Gastroesophageal sphincter (tissue), 4 donors: Measurements from ENCODE around the gene SERBP1. TPM values are rescaled to one million over a fixed set of nuclear protein-coding genes. Genes with fewer than 3 reads are reported as not detected.

Source experiments
- ATAC-seq: fragments of 150-250 bp; one replicate; pipeline ENCODE4 v1.9.1; 2016; ENCODE audit warnings: mild to moderate bottlenecking, moderate library complexity
- H3K27ac ChIP-seq, 4 donors: fragments of 200-600 bp; sonication (generic) in 3 of 4; 1 replicate in 3 of 4; 2 replicates in 1 of 4; pipeline ENCODE4 v1.5.1; 2016 to 2019
- H3K27me3 ChIP-seq: fragments of 200-600 bp; sonication (generic); one replicate; pipeline ENCODE4 v1.5.1; 2019
- H3K36me3 ChIP-seq, 2 donors: fragments of 200-600 bp; sonication (generic); one replicate each; pipeline ENCODE4 v1.5.1; 2019; ENCODE audit warnings: control low read depth in 1 of 2
- H3K4me1 ChIP-seq, 3 donors: fragments of 200-600 bp; sonication (generic); 1 replicate in 2 of 3; 2 replicates in 1 of 3; pipeline ENCODE4 v1.5.1; 2016 to 2019; ENCODE audit warnings: control low read depth in 2 of 3
- H3K4me3 ChIP-seq, 2 donors: fragments of 200-600 bp; sonication (generic); one replicate each; pipeline ENCODE4 v1.5.1; 2019; ENCODE audit warnings: mild to moderate bottlenecking in 1 of 2, moderate library complexity in 1 of 2
- H3K9me3 ChIP-seq, 3 donors: fragments of 200-600 bp; sonication (generic); one replicate each; pipeline ENCODE4 v1.5.1; 2017 to 2019; ENCODE audit warnings: control low read depth in 2 of 3
- CTCF ChIP-seq, 4 experiments: fragments of 200-600 bp in 2 of 4; fragments of 450-650 bp in 2 of 4; sonication (generic) in 1 of 4; IDR thresholded peaks; one replicate each; pipeline ENCODE4 v1.5.1; 2017 to 2019; ENCODE audit warnings: antibody characterized with exemption in 4 of 4, mild to moderate bottlenecking in 2 of 4, moderate library complexity in 2 of 4
- EP300 ChIP-seq: sonication (generic); formaldehyde crosslinking; IDR thresholded peaks from one replicate; pipeline ENCODE4 v1.6.1; 2017; ENCODE audit warnings: antibody characterized with exemption, mild to moderate bottlenecking
- POLR2A ChIP-seq, 2 donors: fragments of 450-650 bp; IDR thresholded peaks; one replicate each; pipeline ENCODE4 v1.6.1; 2017; ENCODE audit warnings: antibody characterized with exemption in 2 of 2, mild to moderate bottlenecking in 2 of 2, moderate library complexity in 1 of 2
- POLR2AphosphoS5 ChIP-seq: sonication (generic); formaldehyde crosslinking; IDR thresholded peaks from one replicate; pipeline ENCODE4 v1.6.1; 2017; ENCODE audit warnings: antibody characterized with exemption
- WGBS, 2 donors: methylation state at CpG; one replicate each; pipeline ENCODE4 v1.1.5; 2018; ENCODE audit warnings: low coverage in 1 of 2; 5-methylcytosine and 5-hydroxymethylcytosine counted together
- total RNA-seq, 4 donors: library from RNA; depleted of rRNA; stranded (reverse); fragments of >200 nt; gene quantifications; one replicate each; pipeline ENCODE4 v1.1.0, GENCODE V29; 2016

SERBP1 gene
- total RNA-seq = 100 to 1,000 TPM; 254 to 263 (median 258) TPM

- Histone ChIP-seq H3K4me1 (peaks cover 0 to 60% (median 9%) of the 10 kb centered on the region in 3 donors), H3K27ac (peak within 1 kb of the TSS; percentile 68 to 93 (median 92)), H3K36me3 (peaks cover 0 to 6% of the 10 kb centered on the region in 2 donors), H3K9me3 (no peaks in the 10 kb centered on the region), H3K4me3 (peak within 1 kb of the TSS; percentile 77), H3K27me3 (no peaks in the 10 kb centered on the region)
- WGBS, 2 donors = 0% methylated on average over 4 to 9 of the region's 62 CpGs
- peak; percentile 98 for ATAC-seq
- TF ChIP-seq CTCF (IDR thresholded peaks at IDR 0.05) (peak in 1 of 4 experiments; percentile 6), POLR2A (IDR thresholded peaks at IDR 0.05) (peak in 1 of 2 donors; percentile 30), EP300 (no peak), POLR2AphosphoS5 (peak; percentile 72)
Measured at GRCh38 chr1:67430358-67431155, at the start of gene SERBP1. SERBP1 (minus strand) TSS chr1:67430402; CDS start chr1:67430300, 102 bp downstream.

DNA sequence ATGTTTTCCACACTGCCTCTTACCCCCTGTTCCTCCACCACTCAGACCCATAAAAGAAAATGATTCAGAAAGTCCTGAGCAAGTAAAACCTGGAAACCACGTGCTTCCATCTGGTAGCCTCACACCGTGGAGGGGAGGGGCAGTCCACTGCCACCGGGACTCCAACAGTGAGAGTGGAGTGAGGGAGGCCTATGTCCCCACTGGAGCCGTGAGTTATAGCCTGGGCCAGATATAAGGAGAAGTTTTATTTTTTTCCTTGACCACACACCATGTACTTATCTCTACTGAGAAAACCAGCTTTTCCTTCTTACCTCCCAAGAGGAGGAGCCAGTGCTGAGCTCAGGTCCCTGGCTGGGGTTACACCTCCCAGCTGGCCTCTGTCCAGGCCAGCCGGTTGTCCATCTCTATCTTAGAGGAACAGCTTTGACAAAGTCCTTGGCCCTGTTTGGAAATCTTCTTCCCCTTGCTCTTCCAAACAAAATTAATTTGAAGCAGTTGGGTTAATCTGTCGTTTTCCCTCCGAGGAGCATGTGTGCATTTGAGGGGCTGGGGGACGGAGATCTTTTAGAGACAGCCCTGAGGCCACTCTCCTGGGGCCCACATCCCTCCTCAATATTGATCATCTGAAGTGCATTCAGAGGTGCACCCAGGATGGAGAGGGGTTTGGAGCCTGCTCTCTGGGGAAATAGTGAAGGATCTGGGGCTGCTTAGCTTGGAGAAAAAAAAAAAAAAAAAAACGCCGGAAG is 49.1 kb upstream of the SERBP1 start:
- Histone ChIP-seq H3K27ac (no peak overlapping the region), H3K4me1 (peaks cover 0 to 9% (median 0%) of the 10 kb centered on the region in 3 donors), H3K4me3 (no peak overlapping the region), H3K36me3 (no peaks in the 10 kb centered on the region), H3K27me3 (no peaks in the 10 kb centered on the region), H3K9me3 (no peaks in the 10 kb centered on the region)
- peak; percentile 64 for ATAC-seq
- TF ChIP-seq POLR2A (IDR thresholded peaks at IDR 0.05) (no peak), POLR2AphosphoS5 (peak; percentile 31)
- 26 to 39% methylated on average over 9 of the region's 10 CpGs for WGBS, 2 donors

- WGBS, 2 donors = 71 to 73% methylated on average over 4 to 5 of the region's 5 CpGs
- Histone ChIP-seq H3K4me3 (no peak overlapping the region), H3K27me3 (no peaks in the 10 kb centered on the region), H3K27ac (no peak overlapping the region), H3K9me3 (no peaks in the 10 kb centered on the region), H3K4me1 (peaks cover 0 to 9% (median 0%) of the 10 kb centered on the region in 3 donors), H3K36me3 (no peaks in the 10 kb centered on the region)
- TF ChIP-seq EP300 = no peak
- TF ChIP-seq POLR2A (IDR thresholded peaks at IDR 0.05) = no peak
- no peak for TF ChIP-seq CTCF (IDR thresholded peaks at IDR 0.05)
- TF ChIP-seq POLR2AphosphoS5 = no peak
- ATAC-seq = no peak
Measured at GRCh38 chr1:67476906-67477305, 46.7 kb upstream of the SERBP1 start.

DNA sequence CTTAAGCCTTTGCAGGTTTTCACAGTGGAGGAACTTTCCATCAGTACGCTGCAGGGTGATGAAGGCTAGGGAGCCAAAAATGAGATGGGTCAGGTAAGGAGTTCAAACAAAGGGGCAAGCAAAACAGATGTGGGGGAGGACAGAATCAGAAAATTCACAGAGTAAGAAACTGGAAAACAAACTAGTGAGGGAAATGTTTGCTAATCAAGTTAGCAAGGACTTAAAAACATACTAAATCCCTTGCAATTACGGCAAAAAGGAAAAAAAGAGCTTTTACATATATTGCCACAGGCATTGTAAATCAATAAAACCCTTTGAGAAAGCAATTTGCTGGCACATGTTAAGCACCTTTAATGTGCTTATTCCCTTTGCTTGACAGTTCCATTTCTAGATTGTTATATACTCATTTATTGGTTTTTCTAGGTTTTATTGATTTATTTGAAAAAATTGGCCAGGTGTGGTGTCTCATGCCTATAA is 45.8 kb upstream of the SERBP1 start:
- no peaks in the 10 kb centered on the region for H3K9me3 ChIP-seq
- 93 to 100% methylated on average over 1 to 2 of the region's 2 CpGs for WGBS, 2 donors
- no peak overlapping the region for H3K4me3 ChIP-seq
- no peaks in the 10 kb centered on the region for H3K36me3 ChIP-seq
- TF ChIP-seq POLR2AphosphoS5 (no peak), POLR2A (IDR thresholded peaks at IDR 0.05) (no peak), EP300 (no peak), CTCF (IDR thresholded peaks at IDR 0.05) (no peak)
- no peaks in the 10 kb centered on the region for H3K27me3 ChIP-seq
- no peak overlapping the region for H3K27ac ChIP-seq
- peaks cover 0 to 9% (median 0%) of the 10 kb centered on the region in 3 donors for H3K4me1 ChIP-seq
- ATAC-seq = no peak

GRCh38 chr1:67472056-67472455 is 41.9 kb upstream of the SERBP1 start:
- no peak for ATAC-seq

More at GRCh38 chr1:67472056-67472455, 41.9 kb upstream of the SERBP1 start:
- Histone ChIP-seq H3K27me3 (no peaks in the 10 kb centered on the region), H3K36me3 (no peaks in the 10 kb centered on the region), H3K27ac (no peak overlapping the region), H3K4me3 (no peak overlapping the region), H3K4me1 (no peaks in the 10 kb centered on the region), H3K9me3 (no peaks in the 10 kb centered on the region)
- 25% methylated on average over 2 of the region's 2 CpGs; no CpG with 5 or more reads in 1 of the 2 donors for WGBS, 2 donors
- TF ChIP-seq POLR2AphosphoS5 (no peak), CTCF (IDR thresholded peaks at IDR 0.05) (no peak), EP300 (no peak), POLR2A (IDR thresholded peaks at IDR 0.05) (no peak)
